Activated naive CD8-positive, alpha-beta T cell treated with anti-CD3 and anti-CD28 coated beads, Interleukin-2, amount 50 U/mL, for 24 hours (primary cell): ENCODE measurements around the gene RPP40.

Source experiments
- ATAC-seq: fragments of 150-1000 bp; cut with Tn5 transposase; one replicate; pipeline ENCODE4 v1.10.0; 2021
- DNase-seq: peaks from one replicate; pipeline ENCODE4 v3.0.0; 2021
- H3K27ac Mint-ChIP-seq: one replicate; pipeline ENCODE4 v1.8.0; 2021; ENCODE audit warnings: mild to moderate bottlenecking, mixed read lengths
- H3K27me3 Mint-ChIP-seq: one replicate; pipeline ENCODE4 v1.8.0; 2021; ENCODE audit warnings: mixed read lengths
- H3K36me3 Mint-ChIP-seq: one replicate; pipeline ENCODE4 v1.8.0; 2021; ENCODE audit warnings: low read depth, mixed read lengths
- H3K4me1 Mint-ChIP-seq: one replicate; pipeline ENCODE4 v1.8.0; 2021; ENCODE audit warnings: mixed read lengths
- H3K4me3 Mint-ChIP-seq: one replicate; pipeline ENCODE4 v1.8.0; 2021; ENCODE audit warnings: mild to moderate bottlenecking, moderate library complexity, mixed read lengths
- H3K9me3 Mint-ChIP-seq: one replicate; pipeline ENCODE4 v1.8.0; 2021; ENCODE audit warnings: mixed read lengths

Gene RPP40

DNA sequence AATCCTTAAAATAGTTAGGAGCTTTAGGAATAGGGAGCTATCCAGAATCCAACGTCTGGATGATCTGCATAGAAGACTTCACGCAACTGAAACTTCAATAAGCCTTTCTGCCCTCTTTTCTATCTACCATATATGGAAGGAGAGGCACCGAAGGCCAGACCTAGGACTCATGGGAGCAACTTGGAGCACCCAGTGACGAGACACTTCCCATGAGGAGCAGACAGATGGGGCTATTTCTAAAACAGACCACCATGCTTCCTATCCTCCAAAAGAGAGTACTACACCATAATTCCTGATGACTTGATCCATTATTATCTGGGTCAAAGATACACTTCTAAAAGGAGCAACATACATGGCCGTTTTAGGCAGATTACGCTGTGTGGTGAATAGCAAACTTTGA lies 6.0 kb downstream of the RPP40 start:
- ATAC-seq (no peak), DNase-seq (no peak)
- Mint-ChIP-seq H3K9me3 (no peaks in the 10 kb centered on the region), H3K27ac (no peak overlapping the region), H3K4me1 (peaks cover 12% of the 10 kb centered on the region), H3K27me3 (no peaks in the 10 kb centered on the region), H3K36me3 (peaks cover 55% of the 10 kb centered on the region), H3K4me3 (no peak overlapping the region)

DNA sequence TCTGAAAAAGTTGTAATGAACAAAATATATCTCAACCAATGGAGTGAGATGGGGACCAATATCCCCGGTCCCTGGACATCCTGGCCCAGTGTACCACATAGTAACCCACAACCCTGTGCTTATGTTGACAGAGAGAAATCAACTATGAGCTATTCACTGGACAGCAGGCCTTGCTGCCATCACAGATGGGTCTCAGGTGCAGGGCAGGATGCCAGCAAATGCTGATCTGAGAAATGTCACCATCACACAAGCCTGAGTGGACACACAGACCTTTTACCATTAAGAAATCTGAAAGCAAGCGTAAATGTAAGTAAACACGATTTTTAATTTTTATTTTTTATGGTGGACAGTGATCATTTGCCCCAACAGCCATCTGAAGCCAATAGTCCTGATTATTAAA lies 9.1 kb downstream of the RPP40 start:
- ATAC-seq = no peak
- Mint-ChIP-seq H3K27ac (no peak overlapping the region), H3K4me3 (no peak overlapping the region), H3K36me3 (peaks cover 57% of the 10 kb centered on the region), H3K9me3 (peaks cover 4% of the 10 kb centered on the region), H3K27me3 (no peaks in the 10 kb centered on the region), H3K4me1 (no peaks in the 10 kb centered on the region)
- no peak for DNase-seq

DNA sequence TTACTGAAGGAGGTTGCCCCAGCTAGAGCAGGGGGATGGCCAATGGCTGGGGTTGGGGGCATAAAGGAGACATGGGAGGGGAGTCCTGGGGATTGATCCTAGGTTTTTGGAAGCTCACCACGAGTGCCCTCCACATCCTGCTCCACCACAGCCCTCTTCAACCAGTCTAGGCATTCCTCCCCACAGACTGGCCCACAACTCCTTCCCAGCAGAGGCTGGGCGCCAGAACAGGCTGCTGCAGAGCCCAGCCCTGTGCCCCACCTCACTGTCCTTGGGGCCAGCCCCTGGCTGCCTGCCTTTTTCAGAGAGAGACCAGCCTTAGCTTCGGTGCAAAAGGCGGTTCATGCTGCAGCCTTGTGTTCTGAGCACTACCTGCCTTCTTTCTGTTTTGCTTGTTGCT lies 16.4 kb downstream of the RPP40 start:
- no peak overlapping the region for H3K27ac Mint-ChIP-seq
- no peak for DNase-seq
- no peaks in the 10 kb centered on the region for H3K27me3 Mint-ChIP-seq
- peaks cover 4% of the 10 kb centered on the region for H3K9me3 Mint-ChIP-seq
- ATAC-seq = no peak
- H3K4me3 Mint-ChIP-seq = no peak overlapping the region
- peaks cover 17% of the 10 kb centered on the region for H3K36me3 Mint-ChIP-seq
- no peaks in the 10 kb centered on the region for H3K4me1 Mint-ChIP-seq

DNA sequence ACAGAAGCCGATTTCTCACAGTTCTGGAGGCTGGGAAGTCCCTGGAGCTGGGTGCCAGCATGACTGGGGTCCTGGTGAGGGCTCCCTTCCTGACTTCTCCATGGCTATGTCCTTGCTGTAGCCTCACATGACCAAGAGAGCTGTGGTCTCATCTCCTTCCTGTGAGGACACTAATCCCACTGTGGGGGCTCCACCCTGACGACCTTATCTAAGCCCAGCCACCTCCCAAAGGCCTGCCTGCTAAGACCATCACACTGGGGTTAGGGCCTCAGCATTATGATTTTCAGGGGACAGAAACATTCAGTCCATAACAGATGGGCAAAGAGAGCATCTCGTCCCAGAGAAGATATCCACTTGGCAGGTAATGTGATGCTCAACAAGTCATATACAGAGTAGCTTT lies 16.8 kb downstream of the RPP40 start:
- DNase-seq (no peak), ATAC-seq (no peak)
- Mint-ChIP-seq H3K27me3 (no peaks in the 10 kb centered on the region), H3K4me1 (no peaks in the 10 kb centered on the region), H3K36me3 (peaks cover 15% of the 10 kb centered on the region), H3K4me3 (no peak overlapping the region), H3K9me3 (peaks cover 4% of the 10 kb centered on the region), H3K27ac (no peak overlapping the region)

DNA sequence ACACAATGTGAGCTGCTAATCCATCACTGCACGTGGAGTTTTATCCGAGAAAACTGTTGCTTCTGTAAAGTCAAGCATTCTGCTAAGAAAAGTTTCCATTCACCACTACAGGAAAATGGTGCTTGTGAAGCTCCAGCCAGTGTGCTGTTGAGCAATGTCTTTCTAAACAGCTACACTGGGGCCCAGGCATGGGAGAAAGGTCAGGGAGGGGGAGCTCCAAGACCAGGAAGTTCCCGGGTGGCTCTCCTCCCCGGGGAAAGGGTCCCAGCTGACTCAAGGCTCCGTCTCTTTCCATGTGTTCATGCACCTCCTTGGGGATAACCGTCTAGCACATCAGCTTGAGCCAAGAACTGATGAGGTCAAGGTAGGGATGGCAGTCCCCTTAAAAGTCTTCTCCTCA lies 20.5 kb downstream of the RPP40 start:
- ATAC-seq (no peak), DNase-seq (no peak)
- Mint-ChIP-seq H3K27ac (no peak overlapping the region), H3K27me3 (no peaks in the 10 kb centered on the region), H3K9me3 (peaks cover 9% of the 10 kb centered on the region), H3K36me3 (peaks cover 4% of the 10 kb centered on the region), H3K4me1 (no peaks in the 10 kb centered on the region), H3K4me3 (no peak overlapping the region)

DNA sequence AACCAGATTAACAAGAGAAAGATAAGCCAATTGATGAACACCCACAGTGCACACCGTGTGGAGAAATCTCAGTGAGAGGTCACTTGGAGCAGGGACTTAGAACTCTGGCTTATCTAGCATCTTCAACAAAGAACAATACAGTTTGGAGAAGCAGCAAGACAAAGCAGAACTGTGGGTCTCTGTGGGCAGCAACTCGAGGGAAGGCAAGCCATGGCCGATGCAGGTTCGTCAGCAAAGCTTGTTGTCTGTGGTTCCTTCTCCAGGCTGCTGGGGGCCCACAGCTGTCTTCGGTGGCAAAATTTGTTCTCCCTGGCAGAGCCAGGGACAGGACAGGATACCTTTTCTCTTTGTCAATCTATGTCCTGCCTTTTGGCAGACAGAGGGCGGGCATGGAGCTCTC lies 22.1 kb downstream of the RPP40 start:
- Mint-ChIP-seq H3K4me1 (no peaks in the 10 kb centered on the region), H3K4me3 (no peak overlapping the region), H3K27me3 (peaks cover 4% of the 10 kb centered on the region), H3K9me3 (peaks cover 9% of the 10 kb centered on the region), H3K27ac (no peak overlapping the region), H3K36me3 (peaks cover 4% of the 10 kb centered on the region)
- no peak for DNase-seq
- no peak for ATAC-seq

DNA sequence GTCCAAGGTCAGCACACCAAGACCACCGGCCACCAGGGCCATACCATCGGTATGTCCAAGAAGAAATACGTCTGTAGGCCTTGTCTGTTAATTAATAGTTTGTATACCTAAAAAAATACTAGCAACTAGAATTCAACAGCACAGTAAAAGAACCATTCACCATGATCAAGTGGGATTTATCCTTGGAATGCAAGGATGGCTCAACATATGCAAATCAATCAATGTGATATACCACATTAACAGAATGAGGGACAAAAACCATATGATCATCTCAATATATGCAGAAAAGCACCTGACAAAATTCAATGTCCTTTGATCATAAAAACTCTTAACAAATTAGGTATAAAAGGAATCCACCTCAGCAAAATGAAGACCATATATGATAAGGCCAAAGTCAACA lies 24.4 kb downstream of the RPP40 start:
- Mint-ChIP-seq H3K27ac (no peak overlapping the region), H3K4me1 (no peaks in the 10 kb centered on the region), H3K36me3 (peaks cover 4% of the 10 kb centered on the region), H3K9me3 (peaks cover 13% of the 10 kb centered on the region), H3K27me3 (peaks cover 8% of the 10 kb centered on the region), H3K4me3 (no peak overlapping the region)
- DNase-seq (no peak), ATAC-seq (no peak)

DNA sequence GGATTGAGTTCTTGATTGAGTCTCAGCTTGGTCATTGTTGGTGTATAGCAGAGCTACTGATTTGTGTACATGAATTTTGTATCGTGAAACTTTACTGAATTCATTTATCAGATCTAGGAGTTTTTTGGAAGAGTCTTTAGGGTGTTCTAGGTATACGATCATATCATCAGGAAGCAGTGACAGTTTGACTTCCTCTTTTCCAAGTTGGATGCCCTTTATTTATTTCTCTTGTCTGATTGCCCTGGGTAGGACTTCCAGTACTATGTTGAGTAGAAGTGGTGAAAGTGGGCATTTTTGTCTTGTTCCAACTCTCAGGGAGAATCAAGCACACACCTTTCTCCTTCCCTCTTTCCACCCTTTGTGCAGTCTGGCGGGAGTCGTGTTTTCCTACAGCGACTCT lies 26.4 kb downstream of the RPP40 start:
- no peaks in the 10 kb centered on the region for H3K4me1 Mint-ChIP-seq
- H3K9me3 Mint-ChIP-seq = peaks cover 13% of the 10 kb centered on the region
- ATAC-seq = no peak
- H3K27ac Mint-ChIP-seq = no peak overlapping the region
- H3K27me3 Mint-ChIP-seq = peaks cover 9% of the 10 kb centered on the region
- DNase-seq = no peak
- H3K4me3 Mint-ChIP-seq = no peak overlapping the region
- H3K36me3 Mint-ChIP-seq = peaks cover 4% of the 10 kb centered on the region

DNA sequence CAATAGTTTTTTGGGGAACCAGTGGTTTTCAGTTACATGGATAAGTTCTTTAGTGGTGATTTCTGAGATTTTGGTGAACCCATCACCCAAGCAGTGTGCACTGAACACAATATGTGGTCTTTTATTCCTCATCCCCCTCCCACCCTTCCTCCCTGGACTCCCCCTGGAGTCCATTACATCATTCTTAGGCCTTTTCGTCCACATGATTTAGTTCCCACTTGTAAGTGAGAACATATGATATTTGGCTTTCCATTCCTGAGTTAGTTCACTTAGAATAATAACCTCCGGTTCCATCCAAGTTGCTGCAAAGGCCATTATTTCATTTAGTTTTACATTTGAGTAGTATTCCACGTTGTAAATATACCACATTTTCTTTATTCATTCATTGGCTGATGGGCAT lies 28.3 kb downstream of the RPP40 start:
- H3K9me3 Mint-ChIP-seq = peaks cover 12% of the 10 kb centered on the region
- H3K4me1 Mint-ChIP-seq = no peaks in the 10 kb centered on the region
- peaks cover 4% of the 10 kb centered on the region for H3K36me3 Mint-ChIP-seq
- ATAC-seq = no peak
- H3K27me3 Mint-ChIP-seq = peaks cover 11% of the 10 kb centered on the region
- H3K4me3 Mint-ChIP-seq = no peak overlapping the region
- no peak overlapping the region for H3K27ac Mint-ChIP-seq
- DNase-seq = no peak

DNA sequence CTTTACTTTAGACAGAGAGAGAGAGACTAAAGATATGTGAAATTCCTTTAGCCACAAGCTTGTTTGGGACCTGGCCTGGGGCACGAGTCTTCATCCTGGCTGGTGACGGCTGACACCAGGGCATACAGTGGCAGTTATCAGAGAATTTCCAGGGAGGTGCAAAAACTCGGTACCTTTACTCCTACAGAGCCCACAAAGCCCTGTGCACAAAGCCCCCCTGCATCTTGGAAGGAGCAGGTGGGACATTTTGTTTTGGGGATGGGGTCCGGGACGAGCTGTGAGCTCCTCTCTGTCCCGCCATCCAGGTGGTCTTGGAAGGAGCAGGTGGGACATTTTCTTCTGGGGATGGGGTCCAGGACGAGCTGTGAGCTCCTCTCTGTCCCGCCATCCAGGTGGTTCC lies 28.9 kb downstream of the RPP40 start:
- H3K9me3 Mint-ChIP-seq = peaks cover 9% of the 10 kb centered on the region
- DNase-seq = no peak
- peaks cover 11% of the 10 kb centered on the region for H3K27me3 Mint-ChIP-seq

DNA sequence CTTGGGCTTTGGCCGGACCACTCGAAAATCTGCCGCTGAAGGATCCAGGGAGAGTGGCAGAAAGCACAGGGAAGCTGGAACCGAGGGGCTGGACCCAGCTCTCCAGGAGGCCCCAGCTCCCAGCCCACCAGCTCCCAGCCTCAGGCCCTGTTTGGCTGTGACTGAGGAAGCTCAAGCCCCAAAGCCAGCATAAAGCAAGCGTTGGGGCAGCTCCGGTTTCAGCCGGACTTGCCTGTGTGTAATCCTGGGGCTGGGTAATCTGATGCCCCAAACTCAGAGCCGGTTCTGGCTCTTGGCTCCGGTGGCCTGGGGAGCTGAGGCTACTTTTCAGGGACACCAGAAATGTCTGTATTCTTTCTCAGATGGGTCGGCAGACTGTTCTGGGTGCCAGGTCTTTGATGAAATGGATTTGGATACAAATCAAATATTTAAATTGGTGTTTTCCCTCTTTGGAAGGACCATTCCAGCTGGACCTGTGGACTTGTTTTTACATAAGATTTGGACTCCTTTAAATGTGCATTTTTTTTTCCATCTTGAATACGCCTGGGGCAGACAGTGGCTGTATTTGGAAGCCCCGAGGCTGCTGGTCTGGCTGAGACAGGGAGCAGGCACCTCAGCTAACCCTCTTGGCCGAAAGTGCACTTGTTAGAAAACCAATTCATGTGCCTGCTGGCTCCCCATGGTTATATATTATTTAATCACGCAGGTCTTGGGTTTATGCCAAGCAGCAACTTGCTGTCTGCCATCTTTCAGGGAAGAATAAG lies 29.7 kb downstream of the RPP40 start:
- Mint-ChIP-seq H3K36me3 (no peaks in the 10 kb centered on the region), H3K9me3 (peaks cover 3% of the 10 kb centered on the region), H3K27me3 (peaks cover 11% of the 10 kb centered on the region), H3K27ac (no peak overlapping the region), H3K4me1 (no peaks in the 10 kb centered on the region), H3K4me3 (no peak overlapping the region)
- DNase-seq (no peak), ATAC-seq (no peak)

More for the DNA sequence above, 28.9 kb downstream of the RPP40 start:
- H3K36me3 Mint-ChIP-seq = peaks cover 4% of the 10 kb centered on the region
- H3K4me1 Mint-ChIP-seq = no peaks in the 10 kb centered on the region
- no peak for ATAC-seq
- no peak overlapping the region for H3K27ac Mint-ChIP-seq
- H3K4me3 Mint-ChIP-seq = no peak overlapping the region

DNA sequence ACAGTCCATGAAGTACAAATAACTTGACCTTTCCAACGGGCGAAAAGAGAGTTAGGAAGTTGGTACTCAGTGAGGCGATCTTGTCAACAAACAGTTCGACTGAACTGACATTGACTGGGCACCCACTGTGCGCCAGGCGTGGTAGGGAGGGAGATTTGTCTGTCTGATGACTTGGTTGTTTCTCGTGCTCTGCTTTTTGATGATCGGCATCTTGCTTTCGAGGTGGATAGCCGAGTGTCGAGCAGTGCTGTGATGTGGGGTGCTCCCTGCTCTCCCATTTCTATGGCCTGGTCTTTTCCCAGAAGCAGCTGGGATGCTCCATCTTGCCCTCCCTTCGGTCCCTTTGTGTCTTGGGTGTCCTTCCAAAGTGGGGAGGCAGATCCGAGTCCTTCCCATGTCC lies 30.4 kb downstream of the RPP40 start:
- Mint-ChIP-seq H3K27ac (no peak overlapping the region), H3K4me1 (no peaks in the 10 kb centered on the region), H3K36me3 (no peaks in the 10 kb centered on the region), H3K9me3 (peaks cover 3% of the 10 kb centered on the region), H3K4me3 (no peak overlapping the region), H3K27me3 (peaks cover 11% of the 10 kb centered on the region)
- DNase-seq = no peak
- no peak for ATAC-seq

DNA sequence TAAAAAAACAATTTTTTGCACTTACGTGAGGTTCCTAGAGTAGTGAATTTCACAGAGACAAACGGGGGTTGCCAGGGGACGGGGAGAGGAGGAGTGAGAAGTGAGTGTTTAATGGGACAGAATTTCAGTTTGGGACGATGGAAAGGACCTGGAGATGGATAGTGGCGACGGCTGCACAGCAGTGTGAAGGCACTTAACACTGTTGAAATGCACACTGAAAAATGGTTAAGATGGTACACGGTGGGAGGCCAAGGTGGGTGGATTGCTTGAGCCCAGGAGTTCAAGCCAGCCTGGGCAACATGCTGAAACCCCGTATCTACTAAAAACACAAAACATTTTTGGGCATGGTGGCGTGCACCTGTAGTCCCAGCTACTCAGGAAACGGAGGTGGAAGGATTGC lies 31.4 kb downstream of the RPP40 start:
- ATAC-seq = no peak
- no peak overlapping the region for H3K4me3 Mint-ChIP-seq
- H3K36me3 Mint-ChIP-seq = no peaks in the 10 kb centered on the region
- no peak for DNase-seq
- H3K27ac Mint-ChIP-seq = no peak overlapping the region
- no peaks in the 10 kb centered on the region for H3K4me1 Mint-ChIP-seq
- H3K9me3 Mint-ChIP-seq = peaks cover 3% of the 10 kb centered on the region
- H3K27me3 Mint-ChIP-seq = peaks cover 7% of the 10 kb centered on the region

DNA sequence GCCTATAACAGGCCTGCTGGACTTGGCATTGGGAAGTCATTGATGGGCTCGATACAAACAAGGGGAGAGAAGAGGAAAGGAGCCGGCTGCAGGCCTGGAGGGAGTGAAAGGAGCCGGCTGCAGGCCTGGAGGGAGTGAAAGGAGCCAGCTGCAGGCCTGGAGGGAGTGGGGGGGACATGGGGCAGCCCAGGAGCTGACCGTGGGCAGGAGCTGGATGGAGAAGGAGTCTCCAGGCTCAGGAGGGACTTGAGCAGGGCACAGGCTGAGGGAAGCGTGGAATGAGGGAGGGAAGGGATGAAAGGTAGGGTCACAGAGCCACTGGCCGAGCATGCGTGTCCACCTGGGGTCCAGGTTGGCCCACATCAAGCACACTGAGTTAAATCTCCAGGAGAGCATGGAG lies 32.0 kb downstream of the RPP40 start:
- Mint-ChIP-seq H3K27me3 (peaks cover 7% of the 10 kb centered on the region), H3K4me1 (no peaks in the 10 kb centered on the region), H3K27ac (no peak overlapping the region), H3K9me3 (peaks cover 3% of the 10 kb centered on the region), H3K36me3 (no peaks in the 10 kb centered on the region), H3K4me3 (no peak overlapping the region)
- DNase-seq (no peak), ATAC-seq (no peak)

DNA sequence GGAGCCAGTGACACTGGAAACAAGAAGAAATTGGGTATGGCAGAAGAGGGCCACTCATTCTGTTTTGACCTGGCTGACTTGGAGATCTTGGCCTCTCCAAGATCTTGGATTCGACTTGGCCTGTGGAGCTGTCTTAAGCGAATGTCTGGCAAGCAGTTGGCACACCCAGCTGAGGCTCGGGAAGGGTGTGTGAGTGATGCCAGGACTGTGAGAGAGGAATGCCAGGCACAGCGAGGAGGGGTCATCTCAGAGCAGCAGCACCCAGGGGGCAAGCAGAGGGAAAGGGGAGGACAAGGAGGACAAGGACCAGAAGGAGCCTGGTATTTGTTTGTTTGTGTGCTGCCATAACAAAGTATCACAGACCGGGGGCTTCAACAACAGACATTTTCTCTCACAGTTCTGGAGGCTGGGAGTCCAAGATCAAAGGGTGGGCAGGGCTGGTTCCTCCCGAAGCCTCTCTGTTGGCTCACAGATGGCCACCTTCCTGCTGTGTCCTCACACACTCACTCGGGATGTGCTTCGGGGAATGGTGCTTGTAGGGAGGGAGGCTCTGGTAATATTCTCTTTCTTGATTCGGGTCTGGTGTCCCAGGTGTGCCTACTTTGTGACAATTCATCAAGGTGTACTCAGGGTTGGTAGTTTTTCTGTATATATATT lies 33.0 kb downstream of the RPP40 start:
- no peaks in the 10 kb centered on the region for H3K9me3 Mint-ChIP-seq
- H3K36me3 Mint-ChIP-seq = no peaks in the 10 kb centered on the region
- no peak overlapping the region for H3K27ac Mint-ChIP-seq
- ATAC-seq = no peak
- DNase-seq = no peak
- no peak overlapping the region for H3K4me3 Mint-ChIP-seq
- H3K4me1 Mint-ChIP-seq = no peaks in the 10 kb centered on the region
- peaks cover 5% of the 10 kb centered on the region for H3K27me3 Mint-ChIP-seq
